Tibial nerve (tissue), 4 donors: ENCODE results near the gene ARL5C.

Experiments used
- CTCF ChIP-seq, 5 experiments: fragments of 200-600 bp in 3 of 5; fragments of 450-650 bp in 2 of 5; sonication (generic) in 3 of 5; IDR thresholded peaks; one replicate each; pipeline ENCODE4 v1.5.1; 2016 to 2019; ENCODE audit warnings: antibody characterized with exemption in 5 of 5, mild to moderate bottlenecking in 3 of 5, moderate library complexity in 2 of 5
- EP300 ChIP-seq, 2 donors: sonication (generic); formaldehyde crosslinking; IDR thresholded peaks; one replicate each; pipeline ENCODE4 v1.6.1; 2017; ENCODE audit warnings: antibody characterized with exemption in 2 of 2, mild to moderate bottlenecking in 1 of 2
- POLR2A ChIP-seq, 2 donors: fragments of 450-650 bp; IDR thresholded peaks; one replicate each; pipeline ENCODE4 v1.6.1; 2017; ENCODE audit warnings: antibody characterized with exemption in 2 of 2, mild to moderate bottlenecking in 2 of 2, moderate library complexity in 2 of 2

GRCh38 chr17:39165178-39165840, 652 bp downstream of the ARL5C start:
- TF ChIP-seq CTCF (IDR thresholded peaks at IDR 0.05), result no peak
- TF ChIP-seq EP300 (IDR thresholded peaks at IDR 0.05), result no peak
- TF ChIP-seq POLR2A (IDR thresholded peaks at IDR 0.05), result no peak
